GM21423 (cell line): ENCODE measurements around the gene ZFP62.
A peak's percentile ranks its signal among the peaks of the same experiment; 100 is the strongest.
"Not testable (repeated sequence)": the region's sequence is repeated elsewhere in the genome, so short reads cannot be mapped to it uniquely, and the experiment has no call there.

Experiments used
- ATAC-seq: cut with Tn5 transposase; IDR thresholded peaks from one replicate; pipeline ENCODE4 v1.9.1; 2021; ENCODE audit warnings: mild to moderate bottlenecking, moderate library complexity; ENCODE audit not compliant: unreplicated experiment

The ZFP62 gene

GRCh38 chr5:180831139-180832093, 29.7 kb downstream of the ZFP62 start:
- ATAC-seq = peak; percentile 77

GRCh38 chr5:180830253-180831138, 30.6 kb downstream of the ZFP62 start:
- peak; percentile 37 for ATAC-seq

DNA sequence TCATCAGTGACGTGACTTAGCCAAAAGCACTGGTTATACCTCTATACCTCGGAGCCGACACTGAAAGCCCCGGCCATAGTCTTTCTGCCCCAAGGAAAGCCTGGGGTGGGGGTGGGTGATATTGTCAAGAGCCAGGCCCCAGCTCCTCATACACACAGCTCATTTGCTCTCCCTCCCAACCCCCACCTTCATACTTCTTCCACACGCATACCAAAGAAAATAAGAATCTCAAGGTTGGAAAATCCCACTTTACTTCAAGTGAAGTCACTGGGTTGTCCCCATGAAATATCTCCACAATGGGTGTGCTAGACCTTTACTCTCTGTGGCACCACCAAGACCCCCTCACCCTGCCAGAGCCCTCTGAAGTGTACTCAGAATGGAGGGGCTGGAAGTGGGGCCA, 31.4 kb downstream of the ZFP62 start:
- ATAC-seq = no peak

DNA sequence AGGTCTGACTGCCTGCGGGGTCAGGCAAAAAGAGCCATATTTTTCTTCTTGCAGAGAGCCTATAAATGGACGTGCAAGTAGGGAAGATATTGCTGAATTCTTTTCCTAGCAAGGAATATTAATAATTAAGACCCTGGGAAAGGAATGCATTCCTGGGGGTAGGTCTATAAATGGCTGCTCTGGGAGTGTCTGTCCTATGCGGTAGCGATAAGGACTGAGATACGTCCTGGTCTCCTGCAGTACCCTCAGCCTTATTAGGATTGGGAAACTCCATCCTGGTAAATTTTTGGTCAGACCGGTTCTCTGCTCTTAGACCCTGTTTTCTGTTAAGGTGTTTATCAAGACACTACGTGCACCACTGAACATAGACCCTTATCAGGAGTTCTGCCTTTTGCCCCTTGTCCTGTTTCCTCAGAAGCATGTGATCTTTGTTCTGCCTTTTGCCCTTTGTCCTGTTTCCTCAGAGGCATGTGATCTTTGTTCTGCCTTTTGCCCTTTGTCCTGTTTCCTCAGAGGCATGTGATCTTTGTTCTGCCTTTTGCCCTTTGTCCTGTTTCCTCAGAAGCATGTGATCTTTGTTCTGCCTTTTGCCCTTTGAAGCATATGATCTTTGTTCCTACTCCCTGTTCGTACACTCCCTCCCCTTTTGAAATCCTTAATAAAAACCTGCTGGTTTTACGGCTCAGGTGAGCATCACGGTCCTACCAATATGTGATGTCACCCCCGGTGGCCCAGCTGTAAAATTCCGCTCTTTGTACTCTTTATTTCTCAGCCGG, 32.1 kb downstream of the ZFP62 start:
- ATAC-seq = not testable (repeated sequence)

DNA sequence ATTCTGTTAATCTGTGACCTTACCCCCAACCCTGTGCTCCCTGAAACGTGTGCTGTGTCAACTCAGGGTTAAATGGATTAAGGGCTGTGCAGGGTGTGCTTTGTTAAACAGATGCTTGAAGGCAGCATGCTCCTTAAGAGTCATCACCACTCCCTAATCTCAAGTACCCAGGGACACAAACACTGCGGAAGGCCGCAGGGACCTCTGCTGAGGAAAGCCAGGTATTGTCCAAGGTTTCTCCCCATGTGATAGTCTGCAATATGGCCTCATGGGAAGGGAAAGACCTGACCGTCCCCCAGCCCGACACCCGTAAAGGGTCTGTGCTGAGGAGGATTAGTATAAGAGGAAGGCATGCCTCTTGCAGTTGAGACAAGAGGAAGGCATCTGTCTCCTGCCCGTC, 33.7 kb downstream of the ZFP62 start:
- ATAC-seq = not testable (repeated sequence)

DNA sequence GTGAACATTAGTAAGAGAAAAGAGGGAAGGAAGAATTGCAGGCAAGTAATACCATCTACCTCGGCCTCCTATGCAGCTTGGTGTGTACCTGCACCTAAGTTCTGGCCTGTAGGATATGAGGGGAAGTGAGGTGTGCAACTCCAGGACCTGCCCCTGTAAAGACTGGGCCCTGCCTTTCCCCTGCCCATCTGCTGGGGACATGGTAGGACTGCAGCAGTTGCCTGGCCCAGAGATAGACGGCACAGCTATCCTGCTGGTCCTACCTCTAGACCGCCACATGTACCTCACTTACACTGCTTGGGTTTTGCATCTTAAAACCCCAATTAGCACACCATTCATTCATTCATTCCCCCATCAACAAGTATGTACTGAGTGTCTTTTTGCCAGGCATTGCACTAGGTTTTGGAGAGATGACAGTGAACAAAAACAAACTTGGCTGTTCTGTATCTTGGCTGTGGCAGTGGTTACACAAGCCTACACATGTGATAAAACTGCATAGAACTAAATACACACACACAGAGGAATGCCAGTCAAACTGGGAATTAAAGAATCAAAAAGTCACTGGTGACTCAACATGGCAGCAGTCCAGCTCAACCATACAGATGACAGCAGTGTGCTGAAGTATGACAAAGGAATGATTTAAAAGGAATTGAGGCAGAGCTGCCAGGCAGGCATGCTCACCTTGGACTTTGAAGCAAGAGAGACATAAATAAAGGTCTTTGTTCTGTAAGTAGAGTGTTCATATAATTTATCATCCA, 35.1 kb downstream of the ZFP62 start:
- ATAC-seq = no peak

DNA sequence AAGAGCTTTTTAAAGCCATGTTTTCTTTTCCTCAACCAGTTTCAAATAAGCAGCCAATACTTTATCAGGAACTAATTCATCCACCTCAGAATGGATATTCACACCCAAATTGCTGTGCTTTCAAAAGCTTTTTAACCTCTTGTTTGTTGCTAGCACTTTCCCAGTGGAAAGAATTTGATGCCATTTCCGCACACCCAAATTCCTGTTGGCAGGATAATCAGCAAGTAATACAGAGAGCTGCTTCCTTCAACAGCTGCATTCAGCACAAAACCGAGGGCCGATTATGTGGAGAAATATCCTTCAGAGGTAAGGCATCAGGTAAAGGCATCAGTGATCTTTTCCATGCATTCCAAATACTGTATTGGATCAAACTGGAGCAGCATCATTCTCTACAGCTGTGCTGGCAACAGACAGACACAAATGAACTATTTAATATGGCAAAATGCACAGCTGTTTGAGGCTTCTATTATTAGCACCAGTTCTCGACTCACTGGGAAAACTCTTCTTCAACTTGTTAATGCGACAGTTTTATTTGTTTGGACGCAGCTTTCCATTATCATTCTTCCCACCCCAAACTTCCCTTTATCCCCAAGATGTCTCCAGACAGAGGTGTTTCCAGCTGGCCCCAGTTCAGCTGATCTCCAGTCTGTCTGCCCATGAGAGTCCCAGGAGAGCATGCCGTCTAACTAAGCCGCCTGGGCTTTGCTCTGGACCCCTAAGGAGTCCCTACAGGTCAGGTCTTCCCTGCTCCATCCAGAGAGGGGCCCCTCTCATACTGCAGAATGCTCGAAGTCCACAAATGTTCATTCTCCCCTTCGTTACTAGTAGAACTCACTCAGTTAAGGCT, 36.2 kb downstream of the ZFP62 start:
- no peak for ATAC-seq

GRCh38 chr5:180823940-180824629, 37.0 kb downstream of the ZFP62 start:
- no peak for ATAC-seq

DNA sequence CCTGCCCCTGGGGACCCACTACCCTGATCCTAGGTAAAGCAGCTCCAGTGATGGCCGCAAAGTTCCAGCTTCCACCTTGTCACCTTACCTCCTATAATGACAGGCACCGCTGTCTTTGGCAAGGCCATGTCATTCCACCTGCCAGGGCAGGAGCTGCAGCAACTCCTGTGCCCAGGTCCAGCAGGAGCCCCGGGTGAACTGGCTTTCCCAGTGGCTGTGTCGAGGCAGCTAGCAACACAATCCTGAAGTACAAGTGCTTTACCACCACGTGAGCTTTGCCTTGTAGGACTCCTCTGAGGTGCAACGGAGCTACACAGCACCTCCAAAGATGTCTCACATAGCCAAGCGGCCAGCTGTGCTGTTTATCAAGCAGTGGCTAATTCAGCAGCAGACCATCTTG, 37.7 kb downstream of the ZFP62 start:
- no peak for ATAC-seq

- no peak for ATAC-seq
These were observed 39.5 kb downstream of the ZFP62 start for GRCh38 chr5:180821538-180821937.

- ATAC-seq = peak; percentile 63
These were observed 40.2 kb downstream of the ZFP62 start for GRCh38 chr5:180820788-180821321.

- no peak for ATAC-seq
These were observed 42.3 kb downstream of the ZFP62 start for GRCh38 chr5:180818677-180819341.

GRCh38 chr5:180817893-180818674, 43.0 kb downstream of the ZFP62 start:
- no peak for ATAC-seq

DNA sequence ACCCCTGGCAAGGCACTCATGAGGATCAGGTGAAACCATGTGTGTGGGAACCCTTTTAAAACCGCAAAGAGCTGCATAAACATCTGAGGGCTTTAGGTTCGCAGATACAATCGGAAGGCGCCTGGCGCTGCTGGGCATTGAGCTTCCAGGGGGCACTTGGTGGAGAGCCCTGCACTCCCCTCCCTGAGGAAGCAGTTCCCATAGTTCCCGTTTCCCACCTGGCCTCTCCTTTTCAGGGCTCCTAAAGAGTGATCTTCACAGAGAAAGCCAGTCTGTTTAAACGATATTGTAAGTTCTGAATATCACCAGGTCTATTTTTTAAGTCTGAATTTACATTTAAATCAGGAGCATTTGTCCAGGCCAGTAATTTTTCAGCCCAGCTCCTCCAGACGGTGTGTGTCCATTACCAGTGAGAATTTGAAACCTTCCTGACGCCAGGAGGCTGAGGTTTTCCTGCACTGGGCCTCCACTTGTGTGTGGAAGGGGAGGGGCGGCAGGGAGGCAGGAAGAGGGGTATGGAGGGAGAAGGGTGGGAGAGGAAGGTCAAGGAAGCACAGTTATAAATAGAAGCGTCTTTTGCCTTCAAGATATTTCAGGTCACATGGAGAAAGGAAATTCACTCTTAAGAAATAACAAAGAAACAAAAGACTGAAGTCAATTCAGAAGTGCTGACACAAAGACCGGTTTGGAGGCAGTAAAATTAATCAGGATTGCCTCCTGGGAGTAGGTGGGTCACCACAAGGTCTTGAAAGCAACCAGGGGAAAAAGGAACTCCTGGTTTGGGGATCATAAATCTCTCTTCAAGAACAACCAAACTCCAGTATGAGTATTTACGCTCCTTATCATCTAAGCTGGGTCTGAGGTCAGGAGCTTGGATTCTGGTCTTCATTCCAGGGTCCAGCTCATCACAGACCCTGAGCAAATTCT, 44.2 kb downstream of the ZFP62 start:
- ATAC-seq = no peak

GRCh38 chr5:180815293-180815917, 45.7 kb downstream of the ZFP62 start:
- no peak for ATAC-seq

- no peak for ATAC-seq
These were observed 47.7 kb downstream of the ZFP62 start for GRCh38 chr5:180813420-180813819.
